ENCODE measurements around the gene TRPM1. TPM values are rescaled to one million over a fixed set of nuclear protein-coding genes. Genes with fewer than 3 reads are reported as not detected.

Gene TRPM1
- total RNA-seq, 1 donor: under 0.01 TPM

DNA sequence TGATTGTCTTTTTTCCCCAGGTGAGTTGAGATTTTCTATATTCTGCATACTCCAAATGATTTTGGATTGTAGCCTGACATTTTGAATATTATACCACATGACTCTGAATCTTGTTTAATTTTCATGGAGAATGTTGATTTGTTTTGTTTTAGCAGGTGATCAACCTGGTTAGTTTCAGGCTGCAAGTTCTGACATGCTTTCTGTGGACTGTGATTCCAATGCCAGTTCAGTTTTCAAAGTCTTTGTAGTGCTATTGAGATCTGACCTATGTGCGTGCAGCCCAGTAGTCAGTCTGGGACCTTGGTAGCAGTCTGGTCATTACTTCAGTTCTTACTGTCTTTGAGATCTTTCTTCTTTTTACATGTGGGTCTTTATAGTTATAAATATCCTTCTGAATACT is 91.5 kb downstream of the TRPM1 start:
- DNase-seq (ENCODE audit: low read depth): no peak
- TF ChIP-seq, protein P1, sequence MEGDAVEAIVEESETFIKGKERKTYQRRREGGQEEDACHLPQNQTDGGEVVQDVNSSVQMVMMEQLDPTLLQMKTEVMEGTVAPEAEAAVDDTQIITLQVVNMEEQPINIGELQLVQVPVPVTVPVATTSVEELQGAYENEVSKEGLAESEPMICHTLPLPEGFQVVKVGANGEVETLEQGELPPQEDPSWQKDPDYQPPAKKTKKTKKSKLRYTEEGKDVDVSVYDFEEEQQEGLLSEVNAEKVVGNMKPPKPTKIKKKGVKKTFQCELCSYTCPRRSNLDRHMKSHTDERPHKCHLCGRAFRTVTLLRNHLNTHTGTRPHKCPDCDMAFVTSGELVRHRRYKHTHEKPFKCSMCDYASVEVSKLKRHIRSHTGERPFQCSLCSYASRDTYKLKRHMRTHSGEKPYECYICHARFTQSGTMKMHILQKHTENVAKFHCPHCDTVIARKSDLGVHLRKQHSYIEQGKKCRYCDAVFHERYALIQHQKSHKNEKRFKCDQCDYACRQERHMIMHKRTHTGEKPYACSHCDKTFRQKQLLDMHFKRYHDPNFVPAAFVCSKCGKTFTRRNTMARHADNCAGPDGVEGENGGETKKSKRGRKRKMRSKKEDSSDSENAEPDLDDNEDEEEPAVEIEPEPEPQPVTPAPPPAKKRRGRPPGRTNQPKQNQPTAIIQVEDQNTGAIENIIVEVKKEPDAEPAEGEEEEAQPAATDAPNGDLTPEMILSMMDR (IDR thresholded peaks at IDR 0.05; ENCODE audit: insufficient read depth, low read depth, low read length): no peak
- no peak overlapping the region for H3K4me3 ChIP-seq (ENCODE audit: low read depth, low read length)

DNA sequence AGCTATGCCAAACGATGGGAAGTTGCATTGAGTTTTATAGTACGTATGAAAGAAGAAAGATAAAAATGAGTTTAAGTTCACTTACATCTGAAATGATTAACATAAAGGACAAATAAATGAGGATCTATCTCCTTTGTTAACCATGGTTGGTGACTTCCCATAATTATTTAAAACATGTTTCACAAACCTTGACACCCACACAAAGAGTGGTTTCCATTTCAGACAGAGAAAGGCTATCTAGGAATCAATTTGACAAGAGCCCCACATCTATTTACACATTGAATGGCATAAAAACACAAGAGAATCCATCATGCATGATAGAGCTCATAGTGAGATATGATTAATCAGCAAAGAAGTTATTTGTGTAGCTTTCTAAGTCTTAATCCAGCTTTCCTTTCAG is 95.9 kb downstream of the TRPM1 start:
- no peak overlapping the region for H3K4me3 ChIP-seq (ENCODE audit: low read depth, low read length)
- no peak for DNase-seq (ENCODE audit: low read depth)
- TF ChIP-seq, protein P1 (IDR thresholded peaks at IDR 0.05; ENCODE audit: insufficient read depth, low read depth, low read length): no peak

DNA sequence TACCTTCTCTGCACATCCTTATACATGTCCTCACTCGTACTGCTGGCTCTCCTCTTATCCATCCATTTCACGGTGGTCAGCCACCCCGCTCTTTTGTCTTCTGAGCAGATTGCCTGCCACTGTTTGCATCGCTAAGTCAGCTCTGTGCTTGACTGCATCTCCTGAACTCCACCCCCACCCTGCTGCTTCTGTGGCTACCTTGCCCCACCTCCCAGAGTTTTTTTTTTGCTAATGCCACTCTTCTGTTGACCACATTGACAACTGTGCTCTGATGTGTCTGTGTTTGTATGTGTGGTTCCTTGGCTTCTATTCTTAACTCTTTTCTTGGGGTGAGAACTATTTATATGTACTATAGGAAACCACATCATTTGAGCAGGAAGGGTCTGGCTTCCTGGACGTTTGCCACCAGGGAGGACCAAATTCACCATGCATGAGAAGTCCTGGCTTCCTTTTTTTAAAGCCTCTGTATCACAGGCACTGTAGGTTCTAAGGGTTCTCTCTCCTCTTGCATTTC is 97.2 kb downstream of the TRPM1 start:
- DNase-seq (ENCODE audit: low read depth): no peak
- no peak overlapping the region for H3K4me3 ChIP-seq (ENCODE audit: low read depth, low read length)
- TF ChIP-seq, protein P1 (IDR thresholded peaks at IDR 0.05; ENCODE audit: insufficient read depth, low read depth, low read length): no peak

DNA sequence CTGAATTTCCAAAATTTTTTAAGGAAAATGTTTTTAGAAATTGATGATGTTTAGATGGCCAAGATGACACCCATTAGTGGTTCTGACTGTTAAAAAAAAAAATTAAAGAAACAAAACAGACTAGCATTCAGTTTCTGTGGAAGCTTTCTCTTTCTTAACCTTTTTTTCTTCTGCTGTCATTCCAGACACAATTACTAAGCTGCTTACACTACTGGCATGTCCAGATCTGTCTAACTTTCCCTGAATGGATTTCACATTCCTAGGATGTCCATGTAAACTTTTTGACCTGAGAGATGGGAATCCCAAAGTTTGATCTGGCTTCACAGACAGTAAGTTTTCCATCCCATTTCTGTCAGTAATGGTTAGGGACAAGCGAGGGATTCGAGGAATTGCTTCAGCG is 99.8 kb downstream of the TRPM1 start:
- no peak for DNase-seq (ENCODE audit: low read depth)
- TF ChIP-seq, protein P1 (IDR thresholded peaks at IDR 0.05; ENCODE audit: insufficient read depth, low read depth, low read length): no peak
- no peak overlapping the region for H3K4me3 ChIP-seq (ENCODE audit: low read depth, low read length)

DNA sequence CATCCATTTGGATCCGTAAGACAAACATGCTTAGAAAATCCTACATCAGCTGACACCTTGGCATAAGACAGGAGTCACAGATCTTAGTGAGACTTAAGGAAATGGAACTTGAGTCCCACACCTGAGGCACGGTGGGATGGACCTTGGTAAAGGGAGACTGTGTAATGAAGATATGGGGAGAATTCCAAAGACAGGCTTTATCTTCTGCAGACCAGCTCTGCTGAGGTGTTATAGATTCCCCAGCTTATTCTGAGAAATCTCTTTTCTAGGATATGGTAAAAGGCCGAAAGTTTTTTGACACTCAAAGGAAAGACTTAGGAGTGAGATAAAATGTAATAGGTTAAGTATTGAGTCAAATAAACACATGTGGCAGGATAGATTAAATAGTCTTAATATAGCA is 101.8 kb downstream of the TRPM1 start:
- no peak overlapping the region for H3K4me3 ChIP-seq (ENCODE audit: low read depth, low read length)
- DNase-seq (ENCODE audit: low read depth): no peak
- TF ChIP-seq, protein P1 (IDR thresholded peaks at IDR 0.05; ENCODE audit: insufficient read depth, low read depth, low read length): no peak

DNA sequence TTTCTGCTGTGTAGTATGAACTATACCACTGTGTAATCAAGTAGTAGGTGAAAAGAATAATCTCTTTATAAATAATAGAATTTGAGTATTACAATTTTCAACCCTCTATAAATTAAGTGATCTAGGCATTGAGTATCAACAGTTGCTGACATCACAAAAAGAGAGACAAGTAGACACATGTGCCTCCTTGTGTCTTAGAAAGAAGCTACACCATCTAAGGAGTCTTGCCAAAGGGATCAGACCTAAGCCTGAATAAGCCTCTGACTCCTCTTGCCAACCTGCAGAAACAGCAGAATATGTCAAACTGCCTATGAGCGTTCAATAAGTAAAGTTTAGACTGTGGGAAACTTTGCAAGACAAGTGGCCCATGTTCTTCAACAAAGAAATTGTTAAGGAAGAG is 104.3 kb downstream of the TRPM1 start:
- no peak overlapping the region for H3K4me3 ChIP-seq (ENCODE audit: low read depth, low read length)
- TF ChIP-seq, protein P1 (IDR thresholded peaks at IDR 0.05; ENCODE audit: insufficient read depth, low read depth, low read length): no peak

DNA sequence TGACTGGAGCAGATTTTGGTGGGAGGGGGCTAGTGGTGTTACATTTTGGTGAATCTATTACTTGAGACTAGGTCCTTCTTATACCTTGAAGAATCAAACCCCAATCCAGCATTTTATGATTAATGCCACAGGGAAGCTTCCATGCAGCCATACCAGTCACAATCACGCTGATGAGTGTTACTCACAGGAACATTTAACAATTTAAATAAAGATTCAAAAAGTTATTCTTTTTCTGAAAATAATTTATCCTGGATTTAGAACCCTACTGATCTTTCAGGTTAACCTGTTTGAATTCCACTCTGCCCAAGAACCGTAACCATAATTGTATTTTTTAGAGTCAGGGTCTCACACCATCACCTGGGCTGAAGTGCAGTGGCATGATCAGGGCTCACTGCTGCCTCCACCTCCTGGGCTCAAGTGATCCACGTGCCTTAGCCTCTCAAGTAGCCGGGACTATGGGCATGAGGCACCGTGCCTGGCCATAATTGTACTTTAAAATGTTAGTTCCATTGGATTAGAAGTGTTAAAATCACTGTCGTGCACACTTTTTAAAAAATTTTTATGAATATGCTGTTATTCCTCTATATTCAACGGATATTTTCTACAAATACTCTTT is 109.2 kb downstream of the TRPM1 start:
- H3K4me3 ChIP-seq (ENCODE audit: low read depth, low read length): peak overlapping the region; percentile 96
- no peak for DNase-seq (ENCODE audit: low read depth)
- TF ChIP-seq, protein P1 (IDR thresholded peaks at IDR 0.05; ENCODE audit: insufficient read depth, low read depth, low read length): no peak

More for the DNA sequence above, 104.3 kb downstream of the TRPM1 start:
- no peak for DNase-seq (ENCODE audit: low read depth)

Data from fibroblast of villous mesenchyme (primary cell).